Measurements from ENCODE around the gene ATP6V0C. TPM values are rescaled to one million over a fixed set of nuclear protein-coding genes. Genes with fewer than 3 reads are reported as not detected.

ATP6V0C gene
- total RNA-seq, 1 experiment from 2014 or later = 173 TPM

GRCh38 chr16:2507052-2507659 lies 6.6 kb upstream of the ATP6V0C start:
- Mint-ChIP-seq H3K36me3 (ENCODE audit: insufficient read depth, unreplicated experiment) (no peaks in the 10 kb centered on the region), H3K27ac (ENCODE audit: low read depth, unreplicated experiment) (no peak overlapping the region), H3K4me1 (ENCODE audit: insufficient read depth, unreplicated experiment) (no peaks in the 10 kb centered on the region), H3K4me3 (ENCODE audit: unreplicated experiment) (no peak overlapping the region), H3K27me3 (ENCODE audit: insufficient read depth, unreplicated experiment) (no peaks in the 10 kb centered on the region), H3K9me3 (ENCODE audit: unreplicated experiment) (no peaks in the 10 kb centered on the region)
- intact Hi-C loops (cut with micrococcal nuclease) = no loop called here
- no TSS peak for BruUV-seq (replicated peaks)
- no peak for TF ChIP-seq CTCF (IDR thresholded peaks at IDR 0.05; ENCODE audit: unreplicated experiment)
- no peak for DNase-seq (ENCODE audit: unreplicated experiment)
- POLR2A ChIA-PET = no interaction called here
- CTCF ChIA-PET = interaction anchor here (0.7 to 1.3 kb wide), 2 partner anchors 77 to 167 kb away, joined by 3 to 4 read pairs; partner anchors contain the start of gene ABCA3

- intact Hi-C loops (cut with micrococcal nuclease) = no loop called here
- no peak for DNase-seq (ENCODE audit: unreplicated experiment)
- Mint-ChIP-seq H3K9me3 (ENCODE audit: unreplicated experiment) (no peaks in the 10 kb centered on the region), H3K27me3 (ENCODE audit: insufficient read depth, unreplicated experiment) (no peaks in the 10 kb centered on the region), H3K36me3 (ENCODE audit: insufficient read depth, unreplicated experiment) (no peaks in the 10 kb centered on the region), H3K4me3 (ENCODE audit: unreplicated experiment) (no peak overlapping the region), H3K27ac (ENCODE audit: low read depth, unreplicated experiment) (no peak overlapping the region), H3K4me1 (ENCODE audit: insufficient read depth, unreplicated experiment) (peaks cover 2% of the 10 kb centered on the region)
- no peak for TF ChIP-seq CTCF (IDR thresholded peaks at IDR 0.05; ENCODE audit: unreplicated experiment)
- CTCF ChIA-PET = interaction anchor here (1.3 kb wide), 1 partner anchor 167 kb away, joined by 4 read pairs; the partner anchor contains the start of gene ABCA3
- POLR2A ChIA-PET = no interaction called here
- no TSS peak for BruUV-seq (replicated peaks)
These were observed 6.1 kb upstream of the ATP6V0C start for GRCh38 chr16:2507665-2508064.

GRCh38 chr16:2508722-2509400 lies 4.9 kb upstream of the ATP6V0C start:
- intact Hi-C loops (cut with micrococcal nuclease) = no loop called here
- ChIA-PET POLR2A (no interaction called here), CTCF (interaction anchor here (1.3 kb wide), 1 partner anchor 169 kb away, joined by 4 read pairs; the partner anchor contains the start of gene ABCA3)
- no peaks in the 10 kb centered on the region for H3K36me3 Mint-ChIP-seq (ENCODE audit: insufficient read depth, unreplicated experiment)
- no peaks in the 10 kb centered on the region for H3K27me3 Mint-ChIP-seq (ENCODE audit: insufficient read depth, unreplicated experiment)
- no peak overlapping the region for H3K27ac Mint-ChIP-seq (ENCODE audit: low read depth, unreplicated experiment)
- peaks cover 6% of the 10 kb centered on the region for H3K4me1 Mint-ChIP-seq (ENCODE audit: insufficient read depth, unreplicated experiment)
- no peak for TF ChIP-seq CTCF (IDR thresholded peaks at IDR 0.05; ENCODE audit: unreplicated experiment)
- no peak for DNase-seq (ENCODE audit: unreplicated experiment)
- BruUV-seq (replicated peaks) = no TSS peak
- no peak overlapping the region for H3K4me3 Mint-ChIP-seq (ENCODE audit: unreplicated experiment)
- H3K9me3 Mint-ChIP-seq (ENCODE audit: unreplicated experiment) = no peaks in the 10 kb centered on the region

GRCh38 chr16:2511128-2511800 lies 2.5 kb upstream of the ATP6V0C start:
- DNase-seq (ENCODE audit: unreplicated experiment) = no peak
- Mint-ChIP-seq H3K4me1 (ENCODE audit: insufficient read depth, unreplicated experiment) (peaks cover 14% of the 10 kb centered on the region), H3K36me3 (ENCODE audit: insufficient read depth, unreplicated experiment) (peaks cover 8% of the 10 kb centered on the region), H3K4me3 (ENCODE audit: unreplicated experiment) (no peak overlapping the region), H3K9me3 (ENCODE audit: unreplicated experiment) (no peaks in the 10 kb centered on the region), H3K27ac (ENCODE audit: low read depth, unreplicated experiment) (no peak overlapping the region), H3K27me3 (ENCODE audit: insufficient read depth, unreplicated experiment) (no peaks in the 10 kb centered on the region)
- POLR2A ChIA-PET = interaction anchor here (0.9 kb wide), 1 partner anchor 297 kb away, joined by 3 read pairs; the partner anchor contains the start of gene PGP
- BruUV-seq (replicated peaks) = no TSS peak
- TF ChIP-seq CTCF (IDR thresholded peaks at IDR 0.05; ENCODE audit: unreplicated experiment) = no peak
- CTCF ChIA-PET = interaction anchor here (0.5 kb wide), 1 partner anchor 347 kb away, joined by 3 read pairs; no protein-coding TSS in a partner anchor
- intact Hi-C loops (cut with micrococcal nuclease) = no loop called here
